Liver (tissue), 9 donors: ENCODE measurements around the gene HSFX2. TPM values are rescaled to one million over a fixed set of nuclear protein-coding genes. Genes with fewer than 3 reads are reported as not detected.

ENCODE experiments used
- DNase-seq: peaks from one replicate; pipeline ENCODE4 v3.0.0-alpha.2; 2017; ENCODE audit warnings: low spot score
- H3K27ac ChIP-seq, 2 donors: one replicate each; pipeline ENCODE4 v1.7.0; 2013; ENCODE audit warnings: inconsistent platforms in 2 of 2, low read length in 2 of 2, control low read depth in 1 of 2, low read depth in 1 of 2, mild to moderate bottlenecking in 1 of 2
- H3K27me3 ChIP-seq, 4 donors: one replicate each; pipeline versions ENCODE4 v1.6.1 to v1.7.0; 2013; ENCODE audit warnings: low read length in 3 of 4, inconsistent platforms in 1 of 4, mild to moderate bottlenecking in 1 of 4, moderate library complexity in 1 of 4; ENCODE audit not compliant: control insufficient read depth in 4 of 4, insufficient read depth in 4 of 4
- H3K36me3 ChIP-seq, 4 donors: one replicate each; pipeline versions ENCODE4 v1.6.1 to v1.7.0; 2013; ENCODE audit warnings: low read length in 3 of 4, mild to moderate bottlenecking in 3 of 4, low read depth in 1 of 4, moderate library complexity in 1 of 4; ENCODE audit not compliant: control insufficient read depth in 4 of 4, insufficient read depth in 3 of 4
- H3K4me1 ChIP-seq, 4 donors: one replicate each; pipeline versions ENCODE4 v1.6.1 to v1.7.0; 2013; ENCODE audit warnings: low read length in 3 of 4, mild to moderate bottlenecking in 3 of 4, moderate library complexity in 1 of 4; ENCODE audit not compliant: control insufficient read depth in 4 of 4, insufficient read depth in 4 of 4
- H3K4me3 ChIP-seq, 3 donors: one replicate each; pipeline versions ENCODE4 v1.6.1 to v1.7.0; 2013; ENCODE audit warnings: low read length in 3 of 3, control low read depth in 1 of 3, low read depth in 1 of 3, mild to moderate bottlenecking in 1 of 3
- H3K9ac ChIP-seq, 2 donors: one replicate each; pipeline ENCODE4 v1.7.0; 2013; ENCODE audit warnings: low read length in 2 of 2, mild to moderate bottlenecking in 2 of 2, moderate library complexity in 2 of 2, control low read depth in 1 of 2, low read depth in 1 of 2
- H3K9me3 ChIP-seq, 4 donors: one replicate each; pipeline versions ENCODE4 v1.6.1 to v1.7.0; 2013; ENCODE audit warnings: low read length in 3 of 4; ENCODE audit not compliant: control insufficient read depth in 4 of 4
- EGR1 ChIP-seq, 2 donors: IDR thresholded peaks; 2 replicates each; pipeline ENCODE4 v1.6.1; 2016 to 2018; ENCODE audit warnings: antibody characterized with exemption in 2 of 2, low read depth in 2 of 2
- FOXA1 ChIP-seq: IDR thresholded peaks from 2 replicates; pipeline ENCODE4 v1.6.1; 2016; ENCODE audit warnings: antibody characterized with exemption
- FOXA2 ChIP-seq: IDR thresholded peaks from 2 replicates; pipeline ENCODE4 v1.6.1; 2016; ENCODE audit warnings: antibody characterized with exemption
- GABPA ChIP-seq, 2 donors: IDR thresholded peaks in 1 of 2; conservative IDR thresholded peaks in 1 of 2; 2 replicates each; pipeline ENCODE4 v1.6.1; 2016; ENCODE audit warnings: antibody characterized with exemption in 2 of 2, mild to moderate bottlenecking in 1 of 2, moderate library complexity in 1 of 2
- HNF4A ChIP-seq, 2 donors: conservative IDR thresholded peaks; 2 replicates each; pipeline ENCODE4 v1.6.1; 2016; ENCODE audit warnings: antibody characterized with exemption in 2 of 2, mild to moderate bottlenecking in 2 of 2
- HNF4G ChIP-seq: IDR thresholded peaks from 2 replicates; pipeline ENCODE4 v1.6.1; 2016; ENCODE audit warnings: antibody characterized with exemption
- JUND ChIP-seq, 2 donors: IDR thresholded peaks; 2 replicates each; pipeline ENCODE4 v1.6.1; 2016; ENCODE audit warnings: antibody characterized with exemption in 2 of 2
- RXRA ChIP-seq, 2 donors: IDR thresholded peaks; 2 replicates each; pipeline ENCODE4 v1.6.1; 2017 to 2018; ENCODE audit warnings: antibody characterized with exemption in 2 of 2, mild to moderate bottlenecking in 1 of 2
- SP1 ChIP-seq: IDR thresholded peaks from 2 replicates; pipeline ENCODE4 v1.6.1; 2018; ENCODE audit warnings: antibody characterized with exemption, mild to moderate bottlenecking
- TAF1 ChIP-seq: conservative IDR thresholded peaks from 2 replicates; pipeline ENCODE4 v1.6.1; 2016; ENCODE audit warnings: antibody characterized with exemption, mild to moderate bottlenecking
- YY1 ChIP-seq: IDR thresholded peaks from 2 replicates; pipeline ENCODE4 v1.6.1; 2016; ENCODE audit warnings: antibody characterized with exemption, mild to moderate bottlenecking
- WGBS: extraction: QIAGEN DNeasy Blood & Tissue Kit; methylation state at CpG from one replicate; pipeline ENCODE4 v1.1.7; 2013; 5-methylcytosine and 5-hydroxymethylcytosine counted together
- polyA plus RNA-seq, 2 donors: library from polyadenylated mRNA; stranded (reverse) in 1 of 2; unstranded in 1 of 2; fragments of 200-250 nt in 1 of 2; fragments of >200 nt in 1 of 2; fragmentation: Nextera tagmentation in 1 of 2; extraction: Ambion mirVana in 1 of 2; gene quantifications; one replicate each; pipeline versions ENCODE4 v1.2.1 to v1.2.3, GENCODE V29; 2013 to 2015
- total RNA-seq, 2 donors: library from RNA; depleted of rRNA; stranded (reverse); fragments of >200 nt; gene quantifications; one replicate each; pipeline ENCODE4 v1.2.3, GENCODE V29; 2014
- TF ChIP-seq, protein P1 (sequence below): IDR thresholded peaks from 2 replicates; pipeline ENCODE4 v1.6.1; 2016; ENCODE audit warnings: antibody characterized with exemption, mild to moderate bottlenecking
- TF ChIP-seq, protein P2 (sequence below): IDR thresholded peaks from 2 replicates; pipeline ENCODE4 v1.6.1; 2016; ENCODE audit warnings: antibody characterized with exemption
- TF ChIP-seq, protein P3 (sequence below): fragments of 150-350 bp; IDR thresholded peaks from 2 replicates; pipeline ENCODE4 v1.5.1; 2017; ENCODE audit warnings: improper control_type of control experiment, low read depth, low read length; ENCODE audit not compliant: missing input control
- donor health status: healthy.
- donor health status: healthy.
- donor health status: healthy.
- donor health status: healthy.
- donor health status: healthy.

The HSFX2 gene
- total and polyA plus RNA-seq, 4 donors: 0.09 to 0.20 (median 0.15) TPM; not detected in 1

DNA sequence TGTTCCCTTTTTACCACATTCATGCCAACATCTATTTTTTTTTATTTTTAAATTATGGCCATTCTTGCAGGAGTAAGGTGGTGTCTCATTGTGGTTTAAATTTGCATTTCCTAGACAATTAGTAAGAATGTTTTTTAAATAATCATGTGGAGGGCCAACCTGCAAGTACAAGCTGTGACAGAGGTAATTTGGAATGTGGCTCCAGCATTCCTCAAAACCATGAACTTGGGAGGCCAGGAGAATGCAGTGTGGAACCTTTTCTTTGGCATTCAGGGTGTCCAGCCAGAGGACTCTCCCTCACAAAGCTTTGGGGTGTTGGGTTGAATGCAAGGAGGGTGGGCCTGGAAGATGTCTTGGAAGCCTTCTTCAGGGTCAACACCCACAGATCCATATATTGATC lies 43.7 kb upstream of the HSFX2 start:
- TF ChIP-seq, protein P1, sequence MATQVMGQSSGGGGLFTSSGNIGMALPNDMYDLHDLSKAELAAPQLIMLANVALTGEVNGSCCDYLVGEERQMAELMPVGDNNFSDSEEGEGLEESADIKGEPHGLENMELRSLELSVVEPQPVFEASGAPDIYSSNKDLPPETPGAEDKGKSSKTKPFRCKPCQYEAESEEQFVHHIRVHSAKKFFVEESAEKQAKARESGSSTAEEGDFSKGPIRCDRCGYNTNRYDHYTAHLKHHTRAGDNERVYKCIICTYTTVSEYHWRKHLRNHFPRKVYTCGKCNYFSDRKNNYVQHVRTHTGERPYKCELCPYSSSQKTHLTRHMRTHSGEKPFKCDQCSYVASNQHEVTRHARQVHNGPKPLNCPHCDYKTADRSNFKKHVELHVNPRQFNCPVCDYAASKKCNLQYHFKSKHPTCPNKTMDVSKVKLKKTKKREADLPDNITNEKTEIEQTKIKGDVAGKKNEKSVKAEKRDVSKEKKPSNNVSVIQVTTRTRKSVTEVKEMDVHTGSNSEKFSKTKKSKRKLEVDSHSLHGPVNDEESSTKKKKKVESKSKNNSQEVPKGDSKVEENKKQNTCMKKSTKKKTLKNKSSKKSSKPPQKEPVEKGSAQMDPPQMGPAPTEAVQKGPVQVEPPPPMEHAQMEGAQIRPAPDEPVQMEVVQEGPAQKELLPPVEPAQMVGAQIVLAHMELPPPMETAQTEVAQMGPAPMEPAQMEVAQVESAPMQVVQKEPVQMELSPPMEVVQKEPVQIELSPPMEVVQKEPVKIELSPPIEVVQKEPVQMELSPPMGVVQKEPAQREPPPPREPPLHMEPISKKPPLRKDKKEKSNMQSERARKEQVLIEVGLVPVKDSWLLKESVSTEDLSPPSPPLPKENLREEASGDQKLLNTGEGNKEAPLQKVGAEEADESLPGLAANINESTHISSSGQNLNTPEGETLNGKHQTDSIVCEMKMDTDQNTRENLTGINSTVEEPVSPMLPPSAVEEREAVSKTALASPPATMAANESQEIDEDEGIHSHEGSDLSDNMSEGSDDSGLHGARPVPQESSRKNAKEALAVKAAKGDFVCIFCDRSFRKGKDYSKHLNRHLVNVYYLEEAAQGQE: no peak
- TF ChIP-seq YY1 (no peak), EGR1 (IDR thresholded peaks at IDR 0.05; ENCODE audit: low read depth in 2 of 2) (no peak), RXRA (IDR thresholded peaks at IDR 0.05) (no peak), HNF4G (no peak)
- TF ChIP-seq, protein P2, sequence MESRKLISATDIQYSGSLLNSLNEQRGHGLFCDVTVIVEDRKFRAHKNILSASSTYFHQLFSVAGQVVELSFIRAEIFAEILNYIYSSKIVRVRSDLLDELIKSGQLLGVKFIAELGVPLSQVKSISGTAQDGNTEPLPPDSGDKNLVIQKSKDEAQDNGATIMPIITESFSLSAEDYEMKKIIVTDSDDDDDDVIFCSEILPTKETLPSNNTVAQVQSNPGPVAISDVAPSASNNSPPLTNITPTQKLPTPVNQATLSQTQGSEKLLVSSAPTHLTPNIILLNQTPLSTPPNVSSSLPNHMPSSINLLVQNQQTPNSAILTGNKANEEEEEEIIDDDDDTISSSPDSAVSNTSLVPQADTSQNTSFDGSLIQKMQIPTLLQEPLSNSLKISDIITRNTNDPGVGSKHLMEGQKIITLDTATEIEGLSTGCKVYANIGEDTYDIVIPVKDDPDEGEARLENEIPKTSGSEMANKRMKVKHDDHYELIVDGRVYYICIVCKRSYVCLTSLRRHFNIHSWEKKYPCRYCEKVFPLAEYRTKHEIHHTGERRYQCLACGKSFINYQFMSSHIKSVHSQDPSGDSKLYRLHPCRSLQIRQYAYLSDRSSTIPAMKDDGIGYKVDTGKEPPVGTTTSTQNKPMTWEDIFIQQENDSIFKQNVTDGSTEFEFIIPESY: no peak
- no peaks in the 10 kb centered on the region for H3K4me1 ChIP-seq
- H3K4me3 ChIP-seq: no peak overlapping the region
- no peaks in the 10 kb centered on the region for H3K36me3 ChIP-seq
- peaks cover 0 to 3% (median 0%) of the 10 kb centered on the region in 4 donors for H3K27me3 ChIP-seq
- H3K9me3 ChIP-seq: no peaks in the 10 kb centered on the region
- H3K9ac ChIP-seq: no peak overlapping the region
- no peak overlapping the region for H3K27ac ChIP-seq
- no peak for DNase-seq

DNA sequence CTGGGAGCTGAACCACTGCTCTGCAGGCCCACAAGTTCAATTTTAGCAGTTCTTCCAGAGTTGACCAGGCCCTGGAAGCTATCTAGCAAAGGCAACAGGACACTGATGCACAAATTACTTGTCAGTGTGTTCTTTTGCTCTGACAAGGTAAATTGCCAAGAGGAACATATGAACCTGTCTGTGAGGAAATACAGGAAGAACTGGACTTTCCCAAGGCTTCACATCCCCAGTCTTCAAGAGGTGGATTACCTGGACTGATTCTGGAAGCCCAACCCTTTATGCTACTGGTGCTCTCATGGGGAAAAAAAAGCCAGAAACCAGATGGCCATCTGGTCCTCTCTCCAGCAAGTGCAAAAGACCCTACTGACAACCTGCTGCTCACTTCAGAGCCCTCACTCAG lies 38.4 kb upstream of the HSFX2 start:
- no peak overlapping the region for H3K27ac ChIP-seq
- H3K9ac ChIP-seq: no peak overlapping the region
- no peaks in the 10 kb centered on the region for H3K9me3 ChIP-seq
- H3K36me3 ChIP-seq: no peaks in the 10 kb centered on the region
- DNase-seq: no peak
- no peak overlapping the region for H3K4me3 ChIP-seq
- peaks cover 0 to 20% (median 7%) of the 10 kb centered on the region in 4 donors for H3K4me1 ChIP-seq
- TF ChIP-seq, protein P2: no peak
- TF ChIP-seq RXRA (IDR thresholded peaks at IDR 0.05): no peak
- no peaks in the 10 kb centered on the region for H3K27me3 ChIP-seq

DNA sequence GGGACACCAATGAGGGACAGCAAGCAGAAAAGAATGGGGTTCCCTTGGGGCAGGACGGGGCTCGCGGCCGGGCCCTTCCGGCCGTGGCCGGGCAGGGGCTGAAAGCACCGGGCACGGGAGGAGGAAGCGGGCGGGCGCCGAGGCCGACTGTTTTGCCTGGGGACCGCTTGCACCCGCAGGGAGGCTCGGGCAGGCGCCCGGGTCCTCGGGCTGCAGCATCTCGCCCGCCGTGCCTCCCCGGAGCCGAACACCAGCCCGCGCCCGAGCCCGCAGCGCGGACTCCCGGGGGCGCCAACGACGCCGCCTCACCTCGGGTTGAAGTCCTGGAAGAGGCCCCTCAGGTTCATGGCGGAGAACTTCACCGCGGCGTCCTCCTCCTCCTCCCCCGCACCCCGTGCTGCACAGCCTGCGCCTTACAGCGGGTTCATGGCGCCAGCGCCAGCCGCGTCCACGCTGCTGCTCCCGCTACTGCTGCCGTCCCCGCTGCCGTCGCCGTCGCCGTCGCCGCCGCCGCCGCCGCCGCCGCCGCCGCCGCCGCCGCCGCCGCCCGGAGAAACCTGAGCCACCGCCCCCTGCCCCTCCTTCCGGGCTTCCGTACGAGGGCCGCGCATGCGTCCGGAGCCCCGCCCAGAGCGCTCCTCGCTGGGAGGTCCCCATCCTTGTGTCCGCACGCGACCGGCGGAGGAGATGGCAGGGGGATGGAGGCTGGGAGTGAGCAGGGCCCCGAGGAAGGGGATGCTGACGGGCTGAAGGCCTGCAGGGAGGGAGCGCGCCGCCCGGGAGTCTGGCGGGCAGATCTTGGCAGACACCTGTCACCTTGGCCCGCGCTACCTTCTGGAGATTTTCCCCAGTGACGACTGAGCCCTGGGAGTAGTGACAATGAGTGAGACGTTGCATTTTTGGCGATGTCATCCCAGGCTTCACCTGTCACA lies 36.4 kb upstream of the HSFX2 start, which contains the start of gene TMEM185A:
Gene TMEM185A (minus strand): TSS at position 559 of the 932 bp plus-strand sequence. CDS start 212 bp downstream, at position 347.
- under 1% methylated on average over 100 of the region's 102 CpGs for WGBS
- peaks cover 0 to 20% (median 7%) of the 10 kb centered on the region in 4 donors for H3K4me1 ChIP-seq
- no peaks in the 10 kb centered on the region for H3K36me3 ChIP-seq
- no peaks in the 10 kb centered on the region for H3K9me3 ChIP-seq
- H3K27ac ChIP-seq: peak within 1 kb of the TSS; percentile 35 to 56
- H3K9ac ChIP-seq: peak within 1 kb of the TSS; percentile 7 to 64
- peak; percentile 69 for DNase-seq
- H3K27me3 ChIP-seq: no peaks in the 10 kb centered on the region
- H3K4me3 ChIP-seq: peak within 1 kb of the TSS; percentile 69 to 87 (median 71)
- TF ChIP-seq JUND (IDR thresholded peaks at IDR 0.05) (no peak), SP1 (no peak), FOXA1 (no peak), FOXA2 (no peak), HNF4A (conservative IDR thresholded peaks at IDR 0.05) (no peak), RXRA (IDR thresholded peaks at IDR 0.05) (no peak), GABPA (IDR thresholded peaks at IDR 0.05 in 1 of 2, conservative IDR thresholded peaks at IDR 0.05 in 1 of 2) (no peak), EGR1 (IDR thresholded peaks at IDR 0.05; ENCODE audit: low read depth in 2 of 2) (no peak), TAF1 (no peak)
- TF ChIP-seq, protein P2: no peak
- TF ChIP-seq, protein P3, sequence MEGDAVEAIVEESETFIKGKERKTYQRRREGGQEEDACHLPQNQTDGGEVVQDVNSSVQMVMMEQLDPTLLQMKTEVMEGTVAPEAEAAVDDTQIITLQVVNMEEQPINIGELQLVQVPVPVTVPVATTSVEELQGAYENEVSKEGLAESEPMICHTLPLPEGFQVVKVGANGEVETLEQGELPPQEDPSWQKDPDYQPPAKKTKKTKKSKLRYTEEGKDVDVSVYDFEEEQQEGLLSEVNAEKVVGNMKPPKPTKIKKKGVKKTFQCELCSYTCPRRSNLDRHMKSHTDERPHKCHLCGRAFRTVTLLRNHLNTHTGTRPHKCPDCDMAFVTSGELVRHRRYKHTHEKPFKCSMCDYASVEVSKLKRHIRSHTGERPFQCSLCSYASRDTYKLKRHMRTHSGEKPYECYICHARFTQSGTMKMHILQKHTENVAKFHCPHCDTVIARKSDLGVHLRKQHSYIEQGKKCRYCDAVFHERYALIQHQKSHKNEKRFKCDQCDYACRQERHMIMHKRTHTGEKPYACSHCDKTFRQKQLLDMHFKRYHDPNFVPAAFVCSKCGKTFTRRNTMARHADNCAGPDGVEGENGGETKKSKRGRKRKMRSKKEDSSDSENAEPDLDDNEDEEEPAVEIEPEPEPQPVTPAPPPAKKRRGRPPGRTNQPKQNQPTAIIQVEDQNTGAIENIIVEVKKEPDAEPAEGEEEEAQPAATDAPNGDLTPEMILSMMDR: no peak
